Brain microvascular endothelial cell (primary cell): ENCODE data around the gene ZMYM5.
"Not testable (repeated sequence)": the region's sequence is repeated elsewhere in the genome, so short reads cannot be mapped to it uniquely, and the experiment has no call there.

ENCODE experiments used
- DNase-seq: peaks from one replicate; pipeline ENCODE4 v3.0.0-alpha.2; 2020
- H3K27ac ChIP-seq: fragments of 250-450 bp; sonication (Bioruptor Pico); 2 replicates; pipeline ENCODE4 v1.5.1; 2020; ENCODE audit warnings: mild to moderate bottlenecking, moderate library complexity
- H3K27me3 ChIP-seq: fragments of 250-450 bp; sonication (Bioruptor Pico); replicated peaks from 2 replicates; pipeline ENCODE4 v1.5.1; 2020; ENCODE audit warnings: mild to moderate bottlenecking
- H3K36me3 ChIP-seq: fragments of 250-450 bp; sonication (Bioruptor Pico); replicated peaks from 2 replicates; pipeline ENCODE4 v1.5.1; 2020; ENCODE audit warnings: mild to moderate bottlenecking
- H3K4me3 ChIP-seq: 2 replicates; pipeline ENCODE4 v1.5.1; 2011; ENCODE audit warnings: low read depth, mild to moderate bottlenecking, control low read depth, low read length, moderate library complexity
- in situ Hi-C: cut with HindIII; loops from 2 replicates; pipeline ENCODE4 v1.10.0; 2017; ENCODE audit warnings: low sequenced_read_pairs, low pct_ligation_motif_present
- TF ChIP-seq, protein P1 (sequence below): IDR thresholded peaks from 2 replicates; pipeline ENCODE4 v1.5.1; 2011; ENCODE audit warnings: low read depth, mild to moderate bottlenecking, moderate library complexity, low read length, control low read depth, inconsistent platforms; ENCODE audit errors: missing control alignments

ZMYM5 gene

DNA sequence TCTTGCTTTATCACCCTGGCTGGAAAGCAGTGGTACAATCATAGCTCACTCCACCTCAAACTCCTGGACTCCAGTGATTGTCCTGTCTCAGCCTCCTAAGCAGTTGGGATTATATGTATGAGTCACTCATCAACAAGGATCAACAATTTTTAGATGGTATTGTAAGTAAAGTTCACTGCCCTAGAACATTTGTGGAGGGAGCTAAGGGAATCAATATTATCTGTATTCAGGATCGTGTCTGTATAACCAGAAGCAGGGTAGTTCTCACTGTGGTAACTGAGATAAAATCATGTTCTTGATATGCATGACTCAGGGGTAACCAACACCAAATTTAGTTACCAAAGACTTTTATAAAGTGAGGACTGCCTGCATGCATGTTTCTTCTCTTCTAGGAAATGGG is 27.0 kb downstream of the ZMYM5 start:
- in situ Hi-C loops: no loop called here

DNA sequence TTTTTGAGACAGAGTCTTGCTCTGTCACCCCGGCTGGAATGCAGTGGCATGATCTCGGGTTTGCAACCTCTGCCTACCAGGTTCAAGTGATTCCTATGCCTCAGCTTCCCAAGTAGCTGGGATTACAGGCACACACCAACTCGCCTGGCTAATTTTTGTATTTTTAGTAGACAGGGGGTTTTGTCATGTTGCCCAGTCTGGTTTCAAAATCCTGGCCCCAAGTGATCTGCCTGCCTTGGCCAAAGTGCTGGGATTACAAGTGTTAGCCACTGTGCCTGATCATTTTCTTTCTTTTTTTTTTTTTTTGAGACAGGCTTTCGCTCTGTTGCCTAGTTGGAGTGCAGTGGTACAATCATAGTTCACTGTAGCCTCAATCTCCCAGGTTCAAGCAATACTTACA is 28.7 kb downstream of the ZMYM5 start:
- Histone ChIP-seq H3K4me3 (no peak overlapping the region), H3K27ac (no peak overlapping the region), H3K27me3 (no peaks in the 10 kb centered on the region), H3K36me3 (peaks cover 28% of the 10 kb centered on the region)
- TF ChIP-seq, protein P1, sequence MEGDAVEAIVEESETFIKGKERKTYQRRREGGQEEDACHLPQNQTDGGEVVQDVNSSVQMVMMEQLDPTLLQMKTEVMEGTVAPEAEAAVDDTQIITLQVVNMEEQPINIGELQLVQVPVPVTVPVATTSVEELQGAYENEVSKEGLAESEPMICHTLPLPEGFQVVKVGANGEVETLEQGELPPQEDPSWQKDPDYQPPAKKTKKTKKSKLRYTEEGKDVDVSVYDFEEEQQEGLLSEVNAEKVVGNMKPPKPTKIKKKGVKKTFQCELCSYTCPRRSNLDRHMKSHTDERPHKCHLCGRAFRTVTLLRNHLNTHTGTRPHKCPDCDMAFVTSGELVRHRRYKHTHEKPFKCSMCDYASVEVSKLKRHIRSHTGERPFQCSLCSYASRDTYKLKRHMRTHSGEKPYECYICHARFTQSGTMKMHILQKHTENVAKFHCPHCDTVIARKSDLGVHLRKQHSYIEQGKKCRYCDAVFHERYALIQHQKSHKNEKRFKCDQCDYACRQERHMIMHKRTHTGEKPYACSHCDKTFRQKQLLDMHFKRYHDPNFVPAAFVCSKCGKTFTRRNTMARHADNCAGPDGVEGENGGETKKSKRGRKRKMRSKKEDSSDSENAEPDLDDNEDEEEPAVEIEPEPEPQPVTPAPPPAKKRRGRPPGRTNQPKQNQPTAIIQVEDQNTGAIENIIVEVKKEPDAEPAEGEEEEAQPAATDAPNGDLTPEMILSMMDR: no peak
- in situ Hi-C loops: no loop called here
- DNase-seq: no peak

More for the DNA sequence above, 27.0 kb downstream of the ZMYM5 start:
- no peak overlapping the region for H3K27ac ChIP-seq
- peak; percentile 9 for DNase-seq
- no peak overlapping the region for H3K4me3 ChIP-seq
- no peaks in the 10 kb centered on the region for H3K27me3 ChIP-seq
- peaks cover 23% of the 10 kb centered on the region for H3K36me3 ChIP-seq
- TF ChIP-seq, protein P1: no peak

DNA sequence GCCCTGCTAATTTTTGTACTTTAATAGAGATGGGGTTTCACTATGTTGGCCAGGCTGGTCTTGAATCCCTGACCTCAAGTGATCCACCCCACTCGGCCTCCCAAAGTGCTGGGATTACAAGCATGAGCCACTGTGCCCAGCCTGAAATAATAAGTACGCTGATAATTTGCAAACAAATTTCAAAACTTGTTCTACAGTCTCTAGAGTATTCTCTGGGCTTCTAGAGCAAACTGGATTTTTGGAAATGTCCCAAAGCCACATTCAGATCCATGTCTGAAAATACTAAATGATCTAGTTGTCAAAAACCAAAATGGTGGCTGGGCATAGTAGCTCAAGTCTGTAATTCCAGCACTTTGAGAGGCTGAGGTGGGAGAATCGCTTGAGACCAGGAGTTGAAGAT is 40.8 kb downstream of the ZMYM5 start:
- Histone ChIP-seq H3K36me3 (peaks cover 22% of the 10 kb centered on the region), H3K27me3 (no peaks in the 10 kb centered on the region), H3K4me3 (no peak overlapping the region), H3K27ac (no peak overlapping the region)
- TF ChIP-seq, protein P1: no peak
- no peak for DNase-seq
- in situ Hi-C loops: no loop called here

DNA sequence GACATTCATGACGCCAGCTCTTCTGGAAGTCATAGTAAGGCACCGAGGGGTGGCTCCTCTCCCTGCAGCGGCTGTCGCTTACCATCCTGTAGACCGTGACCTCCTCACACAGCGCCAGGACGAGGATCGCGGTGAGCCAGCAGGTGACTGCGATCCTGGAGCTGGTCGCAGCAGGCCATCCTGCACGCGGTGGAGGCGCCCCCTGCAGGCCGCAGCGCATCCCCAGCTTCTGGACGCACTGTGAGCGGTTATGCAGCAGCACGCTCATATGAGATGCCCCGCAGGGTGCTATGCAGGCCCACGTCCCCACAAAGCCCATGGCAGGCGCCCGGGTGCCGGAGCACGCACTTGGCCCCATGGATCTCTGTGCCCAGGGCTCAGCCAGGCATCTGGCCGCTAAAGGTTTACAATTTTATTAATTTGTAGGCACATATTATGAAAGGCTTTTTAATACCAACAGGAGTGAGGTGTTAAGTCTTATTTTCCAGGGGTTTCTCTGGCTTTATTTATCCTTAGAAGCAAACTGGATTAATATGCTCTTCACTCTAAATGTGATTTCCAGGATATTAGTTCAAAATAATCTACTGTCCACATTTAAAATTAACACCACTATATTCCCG is 45.1 kb downstream of the ZMYM5 start:
- in situ Hi-C loops: no loop called here
- peaks cover 10% of the 10 kb centered on the region for H3K36me3 ChIP-seq
- no peak overlapping the region for H3K27ac ChIP-seq
- TF ChIP-seq, protein P1: peak; percentile 75
- no peak overlapping the region for H3K4me3 ChIP-seq
- no peaks in the 10 kb centered on the region for H3K27me3 ChIP-seq
- peak; percentile 8 for DNase-seq

DNA sequence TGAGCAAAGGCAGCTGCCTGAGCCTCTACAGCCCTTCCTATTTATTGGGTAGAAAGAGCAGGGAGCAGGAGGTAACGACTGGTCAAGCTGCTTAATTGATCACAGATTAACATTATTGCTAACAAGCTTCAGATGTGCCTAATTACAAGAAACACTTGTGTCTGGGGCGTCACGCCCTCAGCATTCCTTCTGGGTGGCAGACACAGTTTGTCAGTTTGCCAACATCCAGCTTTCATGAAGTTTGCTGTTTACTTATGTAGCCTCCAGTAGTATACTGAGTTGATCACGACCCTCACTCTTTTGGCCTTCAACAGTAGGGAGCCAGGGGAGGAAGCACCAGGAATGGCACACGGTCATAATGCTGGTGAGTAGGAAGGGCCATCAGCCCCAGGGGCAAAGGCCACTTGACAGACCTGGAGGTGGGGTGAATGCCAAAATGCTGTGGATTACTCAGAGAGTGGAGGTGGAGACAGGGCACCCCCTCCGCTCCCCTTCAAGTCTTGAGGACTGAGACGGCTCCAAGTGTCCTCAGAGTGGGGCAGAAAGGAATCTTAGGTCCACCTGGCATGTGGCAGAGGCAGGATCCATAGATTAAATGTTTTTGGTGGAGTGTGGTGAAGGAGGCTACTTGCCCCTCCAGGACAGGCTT is 45.8 kb downstream of the ZMYM5 start:
- TF ChIP-seq, protein P1: no peak
- Histone ChIP-seq H3K4me3 (no peak overlapping the region), H3K27me3 (no peaks in the 10 kb centered on the region), H3K27ac (no peak overlapping the region), H3K36me3 (peaks cover 8% of the 10 kb centered on the region)
- no peak for DNase-seq
- in situ Hi-C loops: no loop called here

DNA sequence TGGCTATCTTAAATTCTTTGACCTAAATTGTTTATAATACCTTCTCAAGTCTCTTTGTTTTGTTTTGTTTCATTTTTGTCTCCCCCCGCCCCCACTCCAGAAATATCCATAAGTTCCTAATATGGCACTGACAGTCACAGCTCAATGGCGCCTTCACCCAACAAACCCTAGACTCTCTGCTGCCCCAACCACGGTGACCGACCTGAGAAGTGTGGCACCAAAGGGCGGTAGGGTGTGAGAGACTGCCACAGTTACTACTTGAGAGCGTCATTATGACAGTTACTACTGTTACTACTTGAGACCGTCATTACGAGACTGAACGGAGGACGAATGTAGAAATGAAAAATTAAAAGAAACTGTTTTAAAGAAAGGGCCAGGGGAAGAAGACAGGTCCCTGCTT is 46.3 kb downstream of the ZMYM5 start:
- TF ChIP-seq, protein P1: no peak
- Histone ChIP-seq H3K36me3 (peaks cover 5% of the 10 kb centered on the region), H3K4me3 (no peak overlapping the region), H3K27ac (no peak overlapping the region), H3K27me3 (no peaks in the 10 kb centered on the region)
- no peak for DNase-seq
- in situ Hi-C loops: no loop called here

DNA sequence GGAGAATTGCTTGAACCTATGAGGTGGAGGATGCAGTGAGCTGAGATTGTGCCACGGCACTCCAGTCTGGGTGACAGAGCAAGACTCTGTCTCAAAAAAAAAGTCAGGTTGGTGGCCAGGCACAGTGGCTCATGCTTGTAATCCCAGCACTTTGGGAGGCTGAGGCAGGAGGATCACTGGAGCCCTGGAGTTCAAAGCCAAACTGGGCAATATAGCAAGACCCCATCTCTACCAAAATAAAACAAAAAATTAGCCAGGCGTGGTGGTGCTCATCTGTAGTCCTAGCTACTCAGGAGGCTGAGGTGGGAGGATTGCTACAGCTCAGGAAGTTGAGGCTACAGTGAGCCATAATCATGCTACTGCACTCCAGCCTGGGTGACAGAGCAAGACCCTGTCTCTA is 47.6 kb downstream of the ZMYM5 start:
- H3K27ac ChIP-seq, in situ Hi-C loops, H3K4me3 ChIP-seq, H3K36me3 ChIP-seq, H3K27me3 ChIP-seq, DNase-seq: not testable (repeated sequence)
